Epithelial cell of proximal tubule (primary cell): ENCODE data around the gene AHCYL2. TPM values are rescaled to one million over a fixed set of nuclear protein-coding genes. Genes with fewer than 3 reads are reported as not detected.
A peak's percentile ranks its signal among the peaks of the same experiment; 100 is the strongest.
"Not testable (repeated sequence)": the region's sequence is repeated elsewhere in the genome, so short reads cannot be mapped to it uniquely, and the experiment has no call there.

Source experiments
- DNase-seq: peaks from one replicate; pipeline ENCODE4 v3.0.0-alpha.2; 2011; ENCODE audit warnings: low read depth
- H3K4me3 ChIP-seq: 2 replicates; pipeline ENCODE4 v1.5.1; 2011; ENCODE audit warnings: low read depth, mild to moderate bottlenecking, low read length
- CTCF ChIP-seq: conservative IDR thresholded peaks from 2 replicates; pipeline ENCODE4 v1.5.1; 2012; ENCODE audit warnings: low read depth, mild to moderate bottlenecking, low read length
- total RNA-seq: library from RNA; depleted of rRNA; stranded (reverse); fragments of >200 nt; gene quantifications from 2 replicates; pipeline ENCODE4 v1.2.3, GENCODE V29; 2015

AHCYL2 gene
- total RNA-seq, 1 donor from 2014 or later = 7.0 TPM

- peak; percentile 95 for TF ChIP-seq CTCF
- peak overlapping the region; percentile 38 for H3K4me3 ChIP-seq
- peak; percentile 59 for DNase-seq
Measured at GRCh38 chr7:129367700-129368388, 143.0 kb downstream of the AHCYL2 start.

- DNase-seq = no peak
- no peak for TF ChIP-seq CTCF
- H3K4me3 ChIP-seq = peak overlapping the region; percentile 38
Measured at GRCh38 chr7:129368389-129368986, 143.7 kb downstream of the AHCYL2 start.

- H3K4me3 ChIP-seq, DNase-seq: not testable (repeated sequence)
Measured at GRCh38 chr7:129369447-129369846, 144.6 kb downstream of the AHCYL2 start.

DNA sequence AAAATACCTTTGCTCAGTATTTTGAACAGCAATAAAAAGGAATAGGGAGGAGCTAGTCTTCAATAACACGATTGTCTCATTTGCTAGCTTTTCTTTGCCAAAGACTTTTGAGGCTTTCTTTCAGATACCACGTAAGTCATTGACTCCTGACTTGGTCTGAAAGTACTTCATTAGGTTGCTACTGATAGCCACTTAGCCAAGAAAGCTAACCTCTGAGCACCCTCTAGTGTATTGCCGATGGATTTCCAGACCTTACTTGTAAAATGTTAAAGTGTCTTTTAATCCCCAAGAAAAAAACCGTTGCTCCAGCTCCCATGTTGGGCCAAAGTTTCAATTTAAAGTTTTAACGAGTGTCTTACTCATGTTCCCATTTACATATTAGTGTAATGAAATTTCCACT, 146.0 kb downstream of the AHCYL2 start:
- DNase-seq = no peak
- H3K4me3 ChIP-seq = no peak overlapping the region
- no peak for TF ChIP-seq CTCF

DNA sequence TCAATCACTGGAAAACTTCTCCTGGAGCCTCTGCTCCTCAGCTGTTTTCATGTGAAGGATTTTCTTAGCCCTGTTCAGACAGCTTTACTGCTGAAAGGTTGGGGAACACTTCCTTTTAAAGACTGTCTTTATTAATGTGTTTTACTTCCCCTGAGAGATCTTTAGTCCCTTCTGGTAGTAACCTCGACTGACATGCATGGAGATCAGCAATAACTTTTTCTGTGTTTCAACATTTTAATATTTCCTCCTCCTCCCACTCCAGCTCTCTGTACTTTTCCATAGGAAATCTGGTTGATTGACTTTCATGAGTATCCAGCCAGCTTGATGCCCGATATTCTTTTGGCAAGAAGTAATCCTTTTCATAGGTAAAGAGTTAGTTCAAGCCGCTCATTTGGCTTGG, 146.7 kb downstream of the AHCYL2 start:
- DNase-seq = no peak
- no peak overlapping the region for H3K4me3 ChIP-seq
- TF ChIP-seq CTCF = no peak

- TF ChIP-seq CTCF = no peak
- DNase-seq = no peak
- no peak overlapping the region for H3K4me3 ChIP-seq
Measured at GRCh38 chr7:129373651-129374428, 149.0 kb downstream of the AHCYL2 start.

GRCh38 chr7:129375141-129375938, 150.5 kb downstream of the AHCYL2 start:
- peak; percentile 7 for DNase-seq
- no peak overlapping the region for H3K4me3 ChIP-seq
- TF ChIP-seq CTCF = no peak
